Suppressor macrophage (primary cell): ENCODE measurements around the gene ITPR1.
A peak's percentile ranks its signal among the peaks of the same experiment; 100 is the strongest.

Experiments used
- DNase-seq, 4 experiments: peaks; one replicate each; pipeline ENCODE4 v3.0.0-alpha.2; 2020 to 2022

The ITPR1 gene

DNA sequence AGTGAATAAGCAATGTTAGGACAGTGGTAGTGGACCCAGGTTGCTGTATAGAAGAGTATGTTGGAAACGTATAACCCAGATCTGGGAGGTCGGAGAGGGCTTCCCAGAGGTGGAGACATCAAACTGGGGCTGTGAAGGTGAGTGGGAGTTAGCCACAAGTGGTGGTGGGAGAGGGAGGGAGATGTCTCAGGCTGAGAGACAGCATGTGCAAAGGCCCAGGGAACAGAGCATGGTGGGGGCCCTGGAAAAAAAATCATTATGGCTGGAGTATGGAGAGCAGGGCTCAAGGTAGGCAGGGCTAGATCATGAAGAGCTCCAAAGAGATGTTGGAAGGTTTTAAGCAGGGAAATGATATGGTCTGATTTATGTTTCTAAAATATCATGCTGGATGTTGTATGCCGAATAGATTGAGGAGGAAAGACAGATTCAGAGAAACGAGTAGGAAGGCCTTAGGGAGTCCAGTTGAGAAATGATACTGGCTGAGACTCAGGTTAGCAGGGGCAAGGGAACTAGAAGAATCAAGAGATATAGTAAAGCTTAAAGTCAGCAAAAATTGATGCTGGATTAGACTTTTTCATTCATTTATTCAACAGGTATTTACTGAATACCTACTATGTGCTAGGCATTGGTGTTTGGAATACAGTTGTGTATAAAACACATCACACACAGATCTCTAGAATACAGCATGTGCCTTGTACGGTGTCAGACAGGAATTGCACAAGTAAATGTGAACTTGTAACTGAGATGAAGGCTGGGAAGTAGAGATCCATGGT lies 17.0 kb downstream of the ITPR1 start:
- DNase-seq, result no peak

DNA sequence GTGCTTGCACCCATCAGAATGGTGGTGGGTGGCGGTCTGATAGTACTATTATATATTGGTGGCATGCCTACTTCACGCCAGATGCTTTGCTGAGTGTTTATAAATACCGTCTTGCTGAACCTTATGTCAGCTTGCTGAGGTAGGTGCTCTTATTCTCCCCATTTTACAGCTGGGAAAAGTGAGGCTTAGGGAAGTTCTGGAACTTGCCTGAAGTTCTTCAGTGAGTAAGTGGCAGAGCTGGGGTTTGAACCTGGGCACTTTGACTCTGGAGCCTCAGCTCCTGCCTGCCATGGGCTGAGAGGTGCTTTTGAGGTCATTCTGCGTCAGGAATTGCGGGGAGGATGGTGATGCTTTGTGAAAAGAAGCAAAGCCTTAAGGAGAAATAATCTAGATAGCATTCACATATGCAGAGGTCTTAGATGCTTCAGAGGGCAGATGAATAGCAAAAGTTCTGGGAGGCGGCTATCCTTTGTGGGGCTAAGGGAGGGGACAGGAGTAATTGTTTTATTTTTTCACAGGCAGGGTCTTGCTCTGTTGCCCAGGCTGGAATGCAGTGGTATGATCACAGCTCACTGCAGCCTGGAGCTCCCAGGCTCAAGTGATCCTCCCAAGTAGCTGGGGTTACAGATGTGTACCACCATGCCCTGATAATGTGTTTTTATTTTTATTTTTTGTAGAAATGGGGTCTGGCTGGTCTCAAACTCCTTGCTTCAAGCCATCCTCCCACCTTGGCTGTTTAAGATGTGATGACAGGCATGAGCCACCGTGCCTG lies 18.5 kb downstream of the ITPR1 start:
- no peak for DNase-seq

DNA sequence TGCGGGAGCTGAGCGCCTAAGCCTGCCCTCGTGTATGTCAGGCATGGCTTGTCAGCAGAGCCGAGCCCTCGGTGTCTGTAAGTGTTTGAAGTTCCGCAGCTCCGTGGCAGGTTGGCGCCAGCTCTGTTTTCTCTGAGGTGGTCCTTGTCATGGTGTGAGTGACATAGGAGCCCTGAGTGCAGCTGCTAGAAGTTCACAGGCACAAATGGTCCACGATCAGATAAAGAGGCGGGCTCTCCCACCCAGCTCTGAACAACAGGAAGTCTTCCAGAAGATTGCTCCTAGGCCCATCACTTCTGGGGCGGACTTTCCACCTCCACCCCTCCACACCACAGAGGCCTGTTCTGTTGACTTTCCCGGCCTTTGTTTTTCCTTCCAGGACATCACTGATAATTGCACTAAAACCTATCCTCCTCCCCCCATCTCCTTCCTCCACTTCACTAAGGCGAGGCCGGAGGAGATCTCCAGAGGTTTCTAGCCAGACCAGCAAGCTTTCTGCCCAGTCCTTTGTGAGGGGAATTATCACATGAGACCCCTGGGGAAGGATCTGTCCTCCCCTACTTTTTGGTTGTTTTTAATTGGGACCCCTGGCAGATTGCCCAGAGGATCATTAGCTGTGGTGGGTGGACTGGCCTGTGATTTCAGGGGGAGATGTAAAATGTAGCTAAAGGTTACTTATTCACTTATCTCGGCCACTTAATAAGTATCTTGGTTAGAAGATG lies 19.9 kb downstream of the ITPR1 start:
- no peak for DNase-seq

DNA sequence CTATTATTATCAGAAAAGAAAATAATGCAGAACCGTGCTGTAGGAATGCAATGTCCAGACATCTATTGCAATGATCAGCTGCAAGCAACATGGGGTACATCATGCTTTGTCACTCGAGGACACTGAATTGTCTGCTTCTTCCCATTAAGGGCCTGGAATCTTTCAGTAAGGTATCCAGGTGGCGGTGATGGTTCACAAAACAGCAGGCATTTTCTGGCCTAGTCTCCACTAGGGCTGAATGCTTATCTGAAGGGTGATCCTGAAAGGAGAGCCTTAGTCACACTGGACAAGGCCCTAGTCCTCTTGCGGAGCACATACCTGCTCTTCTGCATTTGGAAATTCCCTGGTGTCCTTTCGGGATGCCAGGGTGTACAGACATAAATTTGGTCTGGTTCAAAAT lies 21.2 kb downstream of the ITPR1 start:
- no peak for DNase-seq

DNA sequence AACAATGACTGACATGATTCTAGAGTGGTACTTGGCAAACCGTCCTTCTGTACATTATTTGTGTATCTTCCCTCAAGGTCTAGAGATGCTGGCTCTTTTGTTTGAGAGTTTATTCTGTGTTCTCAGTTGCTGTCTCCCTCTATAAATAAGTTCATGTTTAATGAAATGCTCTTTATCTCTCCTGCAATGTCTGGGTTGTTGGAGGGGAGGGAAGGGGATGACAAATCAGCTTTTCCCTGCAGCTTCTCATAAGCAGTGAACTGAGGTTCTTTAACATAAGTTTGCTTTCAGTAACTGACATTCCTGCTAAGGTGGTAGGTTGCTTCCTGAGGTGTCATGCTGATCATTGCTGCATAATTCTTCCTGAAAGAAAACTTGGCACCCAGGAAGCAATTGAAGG lies 21.8 kb downstream of the ITPR1 start:
- no peak for DNase-seq

DNA sequence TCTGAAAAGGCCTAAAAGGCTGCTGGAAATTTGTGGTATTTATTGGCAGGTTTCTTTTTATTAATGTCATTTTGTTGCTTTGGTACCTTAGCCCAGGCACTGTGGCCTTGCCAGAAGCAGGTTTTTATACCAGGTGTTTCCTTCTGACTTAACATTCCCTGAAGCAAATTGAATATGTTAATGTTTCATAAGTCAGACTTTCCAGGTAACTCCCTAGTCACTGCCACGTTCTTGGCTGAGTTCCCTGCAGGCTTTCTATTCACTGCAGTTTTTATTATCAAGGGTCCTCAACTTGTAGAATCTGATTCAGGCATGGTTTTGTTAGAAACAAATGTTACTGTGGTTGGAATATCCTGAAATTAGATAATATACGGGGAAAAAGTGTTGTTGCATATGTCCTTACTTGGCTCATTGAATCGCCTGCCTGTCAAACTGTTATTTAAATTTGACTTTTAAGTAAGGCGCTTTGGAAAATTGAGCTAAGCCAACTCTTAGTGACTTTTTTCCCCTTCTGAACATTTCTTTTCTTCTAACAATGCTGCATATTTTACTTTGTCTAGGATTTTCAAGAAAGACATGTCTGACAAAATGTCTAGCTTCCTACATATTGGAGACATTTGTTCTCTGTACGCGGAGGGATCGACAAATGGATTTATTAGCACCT lies 22.9 kb downstream of the ITPR1 start:
- no peak for DNase-seq

DNA sequence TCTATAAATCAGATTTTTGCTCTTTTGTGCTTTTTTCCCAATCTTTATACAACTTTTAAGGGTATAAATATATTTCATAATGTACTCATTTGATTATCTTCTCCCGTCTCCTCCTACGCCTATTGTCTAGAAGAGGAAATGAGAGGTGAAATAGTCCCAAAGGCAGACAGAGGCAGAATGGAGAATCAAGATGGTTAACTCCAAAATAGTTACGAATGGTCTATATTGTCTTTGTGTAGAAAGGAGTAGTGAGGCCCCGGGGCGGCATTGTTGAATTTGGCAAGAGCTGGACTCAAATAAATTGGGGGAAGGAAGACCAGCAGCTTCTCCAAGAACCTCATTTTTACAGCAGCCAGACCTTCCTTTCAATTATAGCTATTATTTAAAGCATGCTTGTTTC lies 23.9 kb downstream of the ITPR1 start:
- DNase-seq, result peak in 3 of 4 experiments; percentile 34 to 47 (median 37)

DNA sequence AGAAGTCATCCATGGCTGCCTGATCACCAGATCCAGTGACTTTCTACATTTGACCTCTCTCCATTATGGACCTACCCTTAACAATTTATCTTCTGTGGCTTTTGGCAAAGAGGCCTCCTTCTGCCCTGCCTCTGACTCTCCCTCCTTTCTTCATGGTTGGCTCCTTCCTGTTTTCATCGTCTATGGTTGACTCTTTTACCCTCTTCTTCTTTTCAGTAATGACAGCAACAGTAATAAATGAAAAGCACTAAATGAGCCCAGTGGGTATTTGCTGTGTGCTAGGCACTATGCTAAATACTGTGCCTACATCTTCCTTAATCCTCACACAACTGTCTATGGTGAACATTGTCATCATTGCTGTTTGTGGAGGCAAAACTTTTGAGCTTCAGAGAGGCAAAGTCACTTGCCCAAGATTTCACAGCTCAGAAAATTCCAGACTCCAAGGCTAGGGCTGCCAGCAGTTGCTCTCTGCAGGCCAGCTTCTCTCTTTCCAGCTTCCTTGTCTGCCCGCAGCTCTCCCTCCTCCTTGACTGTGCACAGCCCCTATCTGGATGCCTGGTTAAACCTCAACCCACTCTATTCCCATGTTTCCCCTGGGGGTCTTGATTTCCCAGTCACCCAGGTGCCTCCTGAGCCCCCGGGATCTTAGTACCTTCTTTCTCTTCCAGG lies 24.6 kb downstream of the ITPR1 start:
- peak; percentile 32 to 67 (median 63) for DNase-seq

DNA sequence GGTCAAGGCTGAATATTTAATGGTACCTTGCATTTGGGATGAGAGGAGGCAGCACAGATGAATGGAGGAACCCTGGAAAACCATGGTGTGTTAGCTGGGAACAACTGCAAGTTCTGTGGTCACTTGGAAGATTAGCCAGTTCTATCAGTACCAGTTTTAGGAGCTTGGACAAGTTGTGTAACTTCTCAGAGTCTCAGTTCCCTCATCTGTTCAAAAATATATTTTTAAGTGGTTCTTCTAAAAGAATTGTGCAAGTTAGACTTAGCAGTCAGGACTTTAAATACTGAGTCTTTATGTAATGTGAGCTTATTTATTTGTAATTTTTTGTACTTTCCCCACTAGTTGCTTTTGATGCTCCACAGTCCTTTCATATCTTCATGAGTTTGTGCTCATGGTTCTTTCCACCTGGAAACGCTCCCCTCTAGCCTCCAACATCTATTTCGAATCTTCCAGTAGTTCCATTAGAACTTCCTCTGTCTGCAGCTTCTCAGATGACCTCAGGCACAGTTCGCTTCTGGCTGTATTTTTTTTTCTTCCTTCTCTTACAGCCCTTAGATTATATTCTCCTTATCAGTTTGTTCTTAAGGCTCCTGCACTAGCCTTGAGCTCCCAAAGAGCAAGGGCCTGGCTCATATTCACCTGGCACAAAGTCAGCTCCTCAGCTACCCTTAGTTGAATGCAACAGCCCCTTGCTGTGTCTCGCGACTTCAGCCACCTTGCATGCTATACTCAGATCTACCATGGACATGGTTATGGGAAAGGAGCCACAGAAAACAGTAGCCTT lies 27.1 kb downstream of the ITPR1 start:
- peak in 3 of 4 experiments; percentile 36 to 71 (median 71) for DNase-seq

DNA sequence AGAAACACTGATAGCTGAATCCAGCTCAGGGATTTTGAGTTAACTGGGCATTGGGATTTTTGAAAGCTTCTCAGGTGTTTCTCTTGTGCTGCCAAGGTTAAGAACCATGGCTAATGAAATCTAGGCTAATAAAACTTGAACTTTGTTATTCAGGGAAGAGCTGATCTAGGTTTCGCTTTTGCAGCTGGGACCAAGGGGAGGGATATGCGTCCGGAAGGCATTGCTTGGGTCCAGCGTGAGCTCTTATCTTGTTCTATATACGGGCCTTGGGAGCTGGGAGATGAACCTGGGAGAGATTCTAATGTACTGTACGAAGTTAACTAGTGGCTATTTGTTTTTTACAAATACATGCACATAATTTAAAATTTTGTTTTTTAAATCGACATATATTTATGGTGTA lies 29.8 kb downstream of the ITPR1 start:
- DNase-seq, result no peak

DNA sequence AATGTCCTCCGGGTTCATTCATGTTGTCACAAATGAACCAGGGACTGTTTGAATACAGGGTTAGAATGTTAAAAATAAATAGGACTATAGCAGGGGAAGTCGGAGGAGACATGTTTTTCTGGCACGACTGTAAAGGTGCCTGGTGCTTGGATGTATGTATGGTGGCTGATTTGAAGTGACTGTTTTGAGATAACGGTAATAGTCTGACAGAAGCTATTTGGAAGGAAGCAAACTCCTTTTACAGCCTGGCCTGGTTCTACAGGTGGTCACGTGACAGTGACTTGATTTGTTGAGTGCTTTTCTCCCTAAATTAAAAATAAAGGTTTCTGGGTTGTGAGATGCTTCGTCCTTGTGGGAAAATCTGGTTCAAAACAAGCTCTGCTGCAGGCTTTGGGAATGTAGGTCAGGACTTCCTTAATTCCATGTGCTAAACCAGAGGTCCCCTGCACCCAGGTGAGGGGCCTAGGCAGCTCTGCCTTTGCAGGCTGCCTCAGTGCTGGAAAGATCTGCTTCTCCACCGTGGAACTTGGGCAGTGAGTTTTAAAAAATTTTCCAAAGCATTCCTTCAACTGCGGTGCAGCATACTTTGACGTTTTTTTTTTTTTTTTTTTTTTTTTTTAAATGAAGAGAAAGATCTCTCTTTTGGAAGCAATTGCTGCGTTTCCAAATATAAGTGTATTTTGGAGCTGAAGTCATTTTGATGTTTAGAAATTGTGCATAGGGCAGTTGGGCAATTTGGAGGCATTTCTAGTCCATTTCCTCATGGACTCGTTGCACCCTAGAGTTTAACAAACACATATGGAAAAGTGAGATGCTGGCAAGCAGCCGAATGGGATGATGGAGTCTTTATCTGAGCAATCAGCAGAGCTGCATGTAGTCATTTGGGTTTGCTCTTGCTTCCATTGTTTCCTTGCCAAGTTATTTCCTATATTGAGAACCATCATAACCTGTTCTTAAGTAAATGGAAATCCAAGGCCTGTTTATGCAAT lies 30.9 kb downstream of the ITPR1 start:
- DNase-seq, result peak in 3 of 4 experiments; percentile 35 to 56 (median 46)

DNA sequence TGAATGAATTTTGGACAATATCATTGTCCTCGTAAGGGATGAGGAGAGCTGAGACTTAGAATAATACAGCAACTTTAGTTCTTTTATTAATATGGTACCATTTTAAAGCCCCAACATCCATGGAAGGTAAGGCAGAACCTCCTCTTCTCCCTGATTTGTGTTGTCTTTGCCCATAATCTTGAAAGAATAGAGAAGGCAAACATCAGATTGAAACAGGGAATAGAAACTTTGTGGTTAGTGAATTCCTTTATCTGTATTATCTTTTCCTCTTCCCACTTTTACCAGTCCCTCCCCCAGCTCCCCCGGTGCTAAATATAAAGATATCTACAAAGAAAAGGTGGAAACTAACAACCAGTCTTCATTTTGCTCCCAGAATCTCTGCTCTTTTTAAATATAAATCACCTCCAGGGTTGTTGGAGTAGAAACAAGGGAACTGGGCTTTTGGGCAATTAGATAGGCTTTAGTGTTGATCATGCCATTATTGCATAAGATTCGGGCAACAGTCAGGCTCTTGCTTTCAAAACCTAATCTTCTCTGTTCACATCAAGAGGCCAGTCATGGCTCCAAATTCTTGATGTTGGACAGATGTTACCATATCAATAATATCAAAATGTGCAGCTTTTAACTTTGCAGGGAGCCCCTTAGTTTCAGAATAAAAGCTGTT lies 32.5 kb downstream of the ITPR1 start:
- DNase-seq, result peak; percentile 33 to 70 (median 53)

DNA sequence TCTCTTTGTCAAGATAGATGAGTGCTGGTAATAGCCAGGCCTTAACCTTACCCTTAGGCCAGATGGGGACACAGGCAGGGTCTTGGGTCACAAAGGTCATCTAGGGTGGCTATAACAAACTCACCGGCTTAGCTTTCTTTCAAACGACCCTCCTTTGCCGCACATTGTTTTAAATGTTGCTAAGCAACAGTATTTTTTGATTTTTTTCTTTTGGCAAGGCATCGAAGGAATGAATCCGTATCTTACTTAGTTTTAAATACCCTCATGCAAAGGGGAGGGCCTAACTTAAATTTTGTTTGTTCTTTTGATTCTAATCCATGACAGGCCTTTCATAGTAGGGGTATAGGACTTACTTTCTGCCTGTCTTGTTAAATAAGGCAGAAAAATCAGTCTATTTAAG lies 35.2 kb downstream of the ITPR1 start:
- DNase-seq, result no peak

DNA sequence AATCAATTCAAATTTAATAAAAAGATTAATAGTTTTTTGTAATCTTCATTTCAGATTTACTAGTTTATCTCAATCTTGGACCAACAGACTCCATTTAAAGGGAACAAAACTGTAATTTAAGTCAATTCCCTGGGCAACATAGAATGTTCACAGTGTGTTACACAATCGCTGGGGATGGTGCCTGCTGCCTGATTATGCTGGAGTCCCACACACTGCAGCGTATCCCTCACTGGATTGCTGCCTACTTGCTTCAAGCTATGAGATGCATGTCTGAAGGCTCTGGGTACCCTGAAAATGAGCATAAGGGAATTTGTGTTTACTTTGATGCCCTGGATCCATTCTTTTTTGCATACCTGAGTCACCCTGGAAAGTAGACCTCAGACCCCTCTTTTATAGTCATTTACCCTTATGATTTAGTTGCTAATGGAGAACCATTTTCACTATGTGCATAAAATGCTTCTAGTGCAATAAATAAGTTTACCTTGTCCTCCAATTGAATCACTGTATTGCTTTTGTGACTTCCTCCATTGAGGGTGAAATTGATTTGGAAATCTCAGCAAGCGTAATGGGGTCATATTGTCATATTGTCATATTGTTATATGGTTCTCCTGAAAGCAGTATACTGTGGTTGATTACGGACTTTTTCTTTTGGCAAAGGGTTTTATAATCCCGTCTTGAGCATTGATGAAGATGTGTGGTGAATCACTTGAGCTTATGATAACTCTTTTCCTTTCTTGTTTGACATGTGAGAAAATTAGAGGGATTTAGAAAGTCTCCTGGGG lies 35.9 kb downstream of the ITPR1 start:
- DNase-seq, result peak; percentile 42 to 62 (median 62)

DNA sequence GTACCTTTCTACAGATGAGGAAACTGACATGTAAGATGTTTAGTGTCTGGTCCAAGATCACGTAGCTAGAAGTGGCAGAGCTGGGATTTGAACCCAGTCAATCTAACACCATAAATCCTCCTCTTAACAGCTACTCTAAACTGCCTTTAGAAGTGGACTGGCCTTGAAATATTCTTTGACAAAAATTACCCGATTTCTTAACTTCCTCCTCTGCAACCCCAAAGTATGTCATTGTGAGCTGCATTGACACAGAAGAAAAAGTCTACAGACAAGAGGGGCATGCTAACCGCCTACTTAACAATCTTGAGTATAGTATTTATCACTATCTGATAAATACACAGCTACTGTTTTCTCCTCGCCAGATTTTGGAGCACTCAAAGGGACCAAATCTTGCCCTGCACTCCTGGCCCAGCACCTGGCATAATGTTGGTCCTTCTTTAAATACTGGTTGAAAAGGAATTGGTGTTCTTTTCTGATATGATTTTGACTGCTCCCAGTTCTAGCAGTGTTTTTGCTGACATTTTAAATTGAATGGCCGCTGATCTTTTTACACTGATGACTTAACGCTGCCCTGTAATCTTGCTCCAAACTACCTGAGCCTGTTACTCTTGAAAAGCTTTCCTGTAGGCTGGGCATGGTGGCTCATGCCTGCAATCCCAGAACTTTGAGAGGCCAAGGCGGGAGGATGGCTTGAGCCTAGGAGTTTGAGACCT lies 36.9 kb downstream of the ITPR1 start:
- peak; percentile 32 to 85 (median 62) for DNase-seq

DNA sequence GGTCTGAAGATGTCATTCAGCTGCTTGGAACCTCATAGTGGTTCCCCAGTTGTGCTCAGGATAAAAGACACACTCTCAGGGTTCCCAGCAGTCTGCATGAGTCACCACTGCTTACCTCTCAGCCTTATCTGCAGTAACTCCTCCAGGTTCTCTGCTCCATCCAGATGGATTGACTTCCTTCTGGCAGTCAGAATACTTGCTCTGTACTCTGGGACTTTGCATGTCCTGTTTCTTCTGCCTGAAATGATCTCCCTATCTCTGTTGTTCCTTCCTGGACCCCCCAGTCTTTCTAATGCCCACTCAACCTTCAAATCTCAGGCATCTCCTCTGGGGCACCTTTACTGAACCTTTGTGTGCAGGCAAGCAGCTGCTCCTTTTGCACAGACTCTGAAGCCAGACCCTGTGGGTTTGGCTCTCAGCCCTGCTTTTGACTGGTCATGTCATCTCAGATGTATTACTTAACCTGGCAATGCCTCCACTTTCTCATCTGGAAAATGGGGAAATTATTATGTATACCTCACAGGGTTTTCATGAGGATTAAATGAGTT lies 38.4 kb downstream of the ITPR1 start:
- peak in 1 of 4 experiments; percentile 26 for DNase-seq

DNA sequence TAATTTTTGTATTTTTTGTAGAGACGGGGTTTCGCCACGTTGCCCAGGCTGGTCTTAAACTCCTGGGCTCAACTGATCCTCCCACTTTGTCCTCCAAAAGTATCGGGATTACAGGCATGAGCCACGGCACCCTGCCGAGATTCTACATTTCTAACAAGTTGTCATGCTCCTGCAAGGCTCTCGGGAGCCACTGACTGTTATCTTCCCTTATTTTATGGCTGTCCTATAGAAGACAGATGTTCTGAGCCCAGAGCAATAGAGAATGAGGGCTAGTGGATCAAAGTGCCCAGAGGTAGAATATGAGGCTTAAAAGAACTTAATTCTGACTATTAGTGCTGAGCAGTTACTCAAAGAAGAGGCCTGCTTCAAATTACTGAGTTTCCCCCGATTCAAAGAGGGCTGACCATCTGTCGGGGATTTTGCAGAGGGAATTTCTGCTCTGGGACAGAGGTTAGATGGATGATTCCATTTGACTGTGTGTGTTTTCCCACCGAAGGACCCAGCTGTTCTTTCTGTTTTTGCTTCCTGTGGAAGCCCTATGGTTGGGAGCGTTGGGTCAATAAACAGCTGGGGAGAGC lies 39.5 kb downstream of the ITPR1 start:
- no peak for DNase-seq
